Measurements from ENCODE around the gene WIPF1. TPM values are rescaled to one million over a fixed set of nuclear protein-coding genes. Genes with fewer than 3 reads are reported as not detected.

The WIPF1 gene
- total RNA-seq, 1 experiment from 2014 or later, result 7.3 TPM

DNA sequence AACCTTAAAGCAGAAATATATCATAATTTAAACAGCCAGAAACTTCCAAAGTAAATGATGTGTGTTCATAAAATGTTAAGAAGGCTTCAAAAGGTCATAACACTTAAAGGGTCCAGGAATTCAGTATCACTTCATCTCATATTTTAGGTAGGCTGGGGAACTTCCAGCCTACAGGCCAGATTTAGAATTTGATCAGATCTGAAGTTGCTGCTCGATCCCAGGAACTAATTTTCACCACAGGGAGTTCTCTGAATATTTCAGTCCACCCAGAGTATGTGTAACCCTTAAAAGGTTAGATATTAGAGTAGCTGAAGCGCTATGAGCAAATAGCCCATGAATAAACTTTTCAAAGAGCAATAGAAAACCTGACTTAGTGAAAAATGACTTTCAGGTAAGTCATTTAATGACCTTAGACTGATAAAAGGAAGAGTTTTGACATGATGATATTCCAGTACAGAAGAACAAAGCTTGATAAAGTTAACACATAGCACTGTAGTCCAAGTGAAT is 1.7 kb downstream of the WIPF1 start:
- DNase-seq (ENCODE audit: low spot score), result no peak

DNA sequence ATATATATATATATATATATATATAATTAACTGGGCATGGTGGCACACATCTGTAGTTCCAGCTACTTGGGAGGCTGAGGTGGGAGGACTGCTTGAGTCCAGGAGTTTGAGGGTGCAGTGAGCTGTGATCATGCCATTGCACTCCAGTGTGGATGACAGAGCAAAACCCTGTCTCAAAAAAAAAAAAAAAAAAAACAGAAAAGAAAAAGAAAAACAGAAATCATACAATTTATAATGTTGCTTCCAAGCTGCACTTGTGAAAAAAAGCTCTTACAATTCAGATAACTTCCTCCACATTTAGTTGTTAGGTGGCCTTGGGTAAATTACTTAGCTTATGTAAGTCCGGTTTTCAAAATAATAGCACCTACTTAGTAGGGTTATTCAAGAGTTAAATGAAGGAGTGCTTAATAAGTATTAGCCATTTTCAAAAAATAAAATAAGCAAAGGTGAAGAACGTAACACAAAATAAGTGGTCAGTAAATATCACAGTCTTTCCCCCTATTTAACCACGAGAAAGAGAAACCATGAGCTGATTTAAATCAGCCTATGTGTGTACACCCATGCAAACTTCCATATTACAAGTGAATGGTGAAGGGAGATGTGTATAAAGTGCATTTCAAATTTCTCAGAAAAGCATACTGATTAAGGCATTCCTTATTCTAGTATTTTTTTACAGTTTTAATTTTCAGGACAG is 2.3 kb downstream of the WIPF1 start:
- DNase-seq (ENCODE audit: low spot score), result no peak

GRCh38 chr2:174594456-174594855 is 3.1 kb downstream of the WIPF1 start:
- DNase-seq (ENCODE audit: low spot score), result no peak

- peak; percentile 85 for DNase-seq (ENCODE audit: low spot score)
Measured at GRCh38 chr2:174593574-174594203, 3.9 kb downstream of the WIPF1 start.

DNA sequence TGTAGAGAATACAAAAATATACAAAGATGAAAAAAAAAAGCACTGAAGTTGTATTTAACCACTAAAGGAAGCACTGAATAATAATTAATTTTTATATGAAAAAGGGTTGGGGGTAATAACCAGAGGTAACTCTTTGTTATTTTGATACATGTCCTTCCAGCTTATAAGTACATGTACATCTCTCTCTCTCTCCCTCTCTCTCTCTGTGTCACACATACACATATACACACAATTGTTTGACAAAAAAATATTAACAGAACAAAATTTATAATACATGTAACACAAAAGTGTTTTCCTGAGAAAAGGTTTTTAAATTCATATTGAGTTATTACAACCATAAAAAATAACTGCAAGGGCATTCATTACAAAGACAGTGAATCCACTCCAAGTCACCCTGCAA is 4.6 kb downstream of the WIPF1 start:
- no peak for DNase-seq (ENCODE audit: low spot score)

- DNase-seq (ENCODE audit: low spot score), result no peak
Measured at GRCh38 chr2:174591740-174592139, 5.9 kb downstream of the WIPF1 start.

DNA sequence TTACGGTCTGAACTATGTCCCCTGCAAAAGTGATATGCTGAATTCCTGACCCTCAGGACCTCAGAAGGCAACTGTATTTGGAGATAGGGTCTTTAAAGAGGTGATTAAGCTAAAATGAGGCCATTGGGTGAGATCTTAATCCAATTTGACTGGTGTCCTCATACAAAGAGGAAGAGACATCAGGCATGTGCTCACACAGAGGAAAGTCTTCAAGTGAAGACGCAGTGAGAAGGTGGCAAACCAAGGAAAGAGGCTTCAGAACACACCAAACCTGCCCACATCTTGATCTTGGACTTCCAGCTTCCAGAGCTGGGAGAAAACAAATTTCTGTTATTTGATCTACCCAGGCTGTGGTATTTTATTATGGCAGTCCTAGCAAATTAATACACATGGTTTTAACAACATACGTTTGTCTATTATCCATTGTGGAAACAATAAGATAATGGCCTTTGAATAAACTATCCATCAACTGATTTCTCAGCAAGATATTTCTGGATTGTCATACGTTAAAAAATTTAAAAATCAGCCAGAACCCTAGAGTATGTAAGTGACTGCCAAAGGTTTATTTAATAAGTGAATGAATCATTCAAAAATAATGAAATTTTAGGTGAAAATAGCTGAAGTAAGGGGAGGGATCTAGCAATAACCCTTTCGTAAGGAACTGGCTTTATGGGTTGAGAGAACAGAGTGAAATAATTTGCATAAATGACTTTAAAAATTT is 6.5 kb downstream of the WIPF1 start:
- DNase-seq (ENCODE audit: low spot score), result no peak

DNA sequence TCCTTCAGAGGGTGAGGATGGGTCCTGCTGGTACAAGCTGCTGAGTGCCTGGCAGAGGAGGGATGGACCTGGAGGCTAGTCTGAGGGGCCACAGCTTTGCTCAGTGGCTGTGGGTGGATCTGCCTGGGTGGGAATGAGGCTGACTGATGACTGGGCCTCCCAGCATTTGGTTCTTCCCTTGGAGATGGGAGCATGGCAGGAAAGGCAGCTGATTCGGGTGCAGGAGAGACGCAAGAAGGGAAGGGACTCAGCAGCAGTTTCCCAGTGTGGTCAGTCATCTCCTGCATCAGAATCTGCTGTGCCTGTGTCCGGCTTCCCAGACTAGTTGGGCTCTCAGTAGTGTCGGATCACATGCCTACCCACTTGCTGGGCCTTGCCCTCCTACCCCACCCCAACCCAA is 7.3 kb downstream of the WIPF1 start:
- DNase-seq (ENCODE audit: low spot score), result no peak

- DNase-seq (ENCODE audit: low spot score), result no peak
Measured at GRCh38 chr2:174589334-174589733, 8.3 kb downstream of the WIPF1 start.

- DNase-seq (ENCODE audit: low spot score), result no peak
Measured at GRCh38 chr2:174588463-174588862, 9.1 kb downstream of the WIPF1 start.

DNA sequence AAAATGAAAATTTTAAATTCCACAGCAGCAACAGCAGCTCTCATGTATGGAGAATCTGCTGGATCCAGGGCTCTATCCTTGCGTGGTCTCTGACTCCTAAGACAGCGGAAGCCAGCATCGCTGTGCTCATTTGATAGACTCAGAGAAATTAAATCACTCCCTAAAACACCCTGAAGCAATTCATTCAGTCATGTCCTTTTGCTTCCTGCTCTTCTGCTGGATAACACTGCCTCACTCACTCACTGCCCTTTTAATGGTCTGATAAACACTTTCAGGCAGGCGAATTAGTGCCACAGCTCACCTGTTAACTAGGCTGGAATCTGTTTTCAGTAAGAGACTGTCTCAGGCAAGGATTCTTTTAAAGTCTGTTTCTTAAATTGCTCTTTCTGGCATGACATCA is 10.0 kb downstream of the WIPF1 start:
- no peak for DNase-seq (ENCODE audit: low spot score)

- no peak for DNase-seq (ENCODE audit: low spot score)
Measured at GRCh38 chr2:174586418-174587295, 10.9 kb downstream of the WIPF1 start.

GRCh38 chr2:174585657-174586252 is 11.8 kb downstream of the WIPF1 start:
- no peak for DNase-seq (ENCODE audit: low spot score)

DNA sequence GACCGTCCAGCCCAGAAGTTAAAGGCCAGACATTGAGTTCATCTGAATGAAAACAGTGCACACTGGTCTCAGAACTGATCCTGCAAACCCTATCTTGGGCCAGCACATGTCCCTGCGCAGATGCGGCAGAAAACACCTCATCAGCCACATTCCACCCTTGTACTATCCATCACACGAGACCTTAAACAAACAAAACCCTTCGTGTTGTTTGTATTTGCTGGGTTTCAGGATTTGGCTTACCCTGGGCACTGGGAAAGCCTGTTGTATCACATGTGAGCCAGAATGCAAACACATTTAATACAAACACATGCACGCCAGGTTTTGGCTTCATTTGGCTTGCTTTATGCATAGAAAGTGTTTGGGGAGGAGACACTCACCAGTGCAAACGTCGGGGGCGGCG is 12.5 kb downstream of the WIPF1 start:
- no peak for DNase-seq (ENCODE audit: low spot score)

DNA sequence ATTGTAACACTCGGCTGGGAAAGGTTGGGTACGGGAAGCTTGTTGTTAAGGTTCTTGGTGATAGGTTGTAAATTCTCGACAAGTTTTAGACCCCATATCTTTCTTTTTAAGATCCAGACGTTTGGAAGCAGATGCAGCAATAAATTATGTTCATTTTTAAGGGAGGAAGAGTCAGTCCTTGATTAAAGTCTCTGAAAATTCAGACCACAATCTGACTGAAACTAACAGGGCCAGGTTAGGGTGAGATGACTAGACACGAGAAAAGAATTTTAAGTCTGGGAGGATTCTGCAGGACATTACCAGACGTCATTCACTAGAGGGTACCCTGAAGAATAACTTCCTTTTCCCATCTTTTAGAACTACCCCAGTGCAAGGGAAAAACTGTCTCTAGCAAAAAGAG is 16.1 kb downstream of the WIPF1 start:
- no peak for DNase-seq (ENCODE audit: low spot score)

- no peak for DNase-seq (ENCODE audit: low spot score)
Measured at GRCh38 chr2:174580951-174581350, 16.7 kb downstream of the WIPF1 start.

DNA sequence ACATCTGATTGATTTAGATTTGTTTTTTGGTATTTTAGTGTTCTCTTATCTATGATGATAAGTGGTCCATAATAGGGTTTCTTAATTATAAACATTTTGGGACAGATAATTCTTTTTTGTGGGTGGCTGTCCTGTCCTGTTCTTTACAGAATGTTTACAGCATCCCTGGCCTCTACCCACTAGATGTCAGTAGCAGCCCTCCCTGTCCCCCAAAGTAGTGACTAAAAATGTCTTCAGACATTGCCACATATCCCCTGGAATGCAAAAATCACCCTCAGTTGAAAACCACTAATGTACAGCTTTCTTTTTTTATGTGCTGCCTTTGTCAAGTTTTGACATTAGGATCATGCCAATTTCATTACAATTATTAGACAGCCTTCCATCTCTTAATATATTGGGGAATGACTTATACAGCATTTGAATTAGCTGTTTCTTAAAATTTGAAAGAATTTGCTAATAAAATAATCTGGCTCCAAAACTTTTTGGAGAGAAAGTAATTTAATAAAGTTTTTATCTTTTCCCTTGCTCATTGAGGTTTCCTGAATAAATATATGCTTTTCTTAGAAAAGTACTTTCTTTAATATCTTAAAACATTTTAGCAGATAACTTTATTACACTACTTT is 19.5 kb downstream of the WIPF1 start:
- peak; percentile 46 for DNase-seq (ENCODE audit: low spot score)

- no peak for DNase-seq (ENCODE audit: low spot score)
Measured at GRCh38 chr2:174575124-174575776, 22.4 kb downstream of the WIPF1 start.

DNA sequence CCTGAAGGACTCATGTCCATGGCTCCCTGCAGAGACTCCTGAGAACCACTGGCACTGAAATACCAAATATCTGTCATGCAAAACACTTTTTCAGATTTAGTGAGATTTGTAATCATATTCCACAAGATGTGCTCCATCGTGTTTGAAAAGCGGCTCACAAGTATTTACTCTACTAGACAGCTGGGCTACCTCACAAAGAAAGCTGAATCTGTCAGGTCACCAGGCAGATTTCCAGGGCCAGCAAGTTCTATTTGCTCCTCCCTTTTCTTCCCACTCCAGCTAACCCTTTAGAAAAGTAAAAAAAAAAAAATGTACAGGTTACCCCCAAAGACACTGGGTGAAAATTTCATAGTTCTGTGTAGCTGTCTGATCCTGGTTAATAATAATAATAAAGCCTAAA is 22.9 kb downstream of the WIPF1 start:
- DNase-seq (ENCODE audit: low spot score), result no peak

DNA sequence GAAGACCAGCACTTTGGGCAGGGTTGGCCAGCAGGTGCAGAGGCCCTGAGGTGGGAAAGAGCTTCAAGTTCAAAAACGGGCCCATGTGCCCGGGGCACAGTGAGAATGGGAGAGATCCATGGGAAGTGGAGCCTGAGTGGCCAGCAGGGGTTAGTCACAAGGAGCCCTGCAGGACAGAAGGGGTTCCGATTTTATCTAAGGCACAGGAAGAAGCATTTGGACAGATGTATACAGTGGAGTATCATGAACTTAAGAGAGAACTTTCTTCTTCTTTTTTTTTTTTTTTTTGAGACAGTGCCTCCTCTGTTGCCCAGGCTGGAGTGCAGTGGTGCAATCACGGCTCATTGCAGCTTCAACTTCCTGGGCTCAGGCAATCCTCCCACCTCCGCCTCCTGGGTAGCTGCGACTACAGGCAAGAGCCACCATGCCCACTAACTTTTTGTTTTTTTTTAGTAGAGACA is 24.0 kb downstream of the WIPF1 start:
- no peak for DNase-seq (ENCODE audit: low spot score)

Data from H4 (cell line).